ENCODE results near the gene IGSF5. TPM values are rescaled to one million over a fixed set of nuclear protein-coding genes. Genes with fewer than 3 reads are reported as not detected.
"Not testable (repeated sequence)": the region's sequence is repeated elsewhere in the genome, so short reads cannot be mapped to it uniquely, and the experiment has no call there.

IGSF5 gene
- total RNA-seq, 3 donors from 2014 or later (not counting 1 experiment from before 2014, with no cell fraction given) = not detected

DNA sequence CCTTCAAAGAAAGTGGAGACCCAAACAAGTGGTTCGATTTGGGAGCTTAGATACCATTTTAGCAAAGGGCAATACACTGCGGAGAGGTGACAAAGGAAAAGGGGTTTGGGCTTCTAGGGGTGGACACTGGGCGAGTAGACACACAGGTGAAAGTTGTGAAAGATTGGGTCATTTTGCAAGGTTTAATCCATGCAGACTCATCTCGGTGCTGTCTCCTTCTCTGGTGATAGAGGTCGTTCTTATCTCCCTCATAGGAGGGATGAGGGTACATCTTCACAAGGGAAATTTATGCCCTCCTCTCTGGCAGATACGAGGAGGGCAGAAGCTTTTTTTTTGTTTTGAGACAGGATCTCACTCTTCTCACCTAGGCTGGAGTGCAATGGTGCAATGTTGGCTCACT is 6.4 kb upstream of the IGSF5 start:
- H3K27ac ChIP-seq (ENCODE audit: low read length) = no peak overlapping the region
- H3K27me3 ChIP-seq (ENCODE audit: control insufficient read depth, insufficient read depth, low read length) = no peaks in the 10 kb centered on the region
- Mint-ChIP-seq H3K4me1 (no peaks in the 10 kb centered on the region), H3K9me3 (no peaks in the 10 kb centered on the region), H3K4me3 (no peak overlapping the region), H3K27me3 (ENCODE audit: low read depth in 2 of 2) (peaks cover 0 to 2% of the 10 kb centered on the region in 2 donors), H3K36me3 (no peaks in the 10 kb centered on the region), H3K27ac (no peak overlapping the region)
- no peak overlapping the region for H3K4me3 ChIP-seq (ENCODE audit: low read length)
- no peaks in the 10 kb centered on the region for H3K36me3 ChIP-seq (ENCODE audit: control insufficient read depth, insufficient read depth, low read length)
- no peak for DNase-seq
- H3K4me1 ChIP-seq (ENCODE audit: control insufficient read depth, insufficient read depth, low read length) = no peaks in the 10 kb centered on the region
- no peaks in the 10 kb centered on the region for H3K9me3 ChIP-seq (ENCODE audit: control insufficient read depth, insufficient read depth, low read length)
- no peak for ATAC-seq
- 81% methylated on average over 5 of the region's 6 CpGs for WGBS (ENCODE audit: insufficient coverage)
- intact Hi-C loops (cut with micrococcal nuclease) = no loop called here
- TF ChIP-seq, protein P1, sequence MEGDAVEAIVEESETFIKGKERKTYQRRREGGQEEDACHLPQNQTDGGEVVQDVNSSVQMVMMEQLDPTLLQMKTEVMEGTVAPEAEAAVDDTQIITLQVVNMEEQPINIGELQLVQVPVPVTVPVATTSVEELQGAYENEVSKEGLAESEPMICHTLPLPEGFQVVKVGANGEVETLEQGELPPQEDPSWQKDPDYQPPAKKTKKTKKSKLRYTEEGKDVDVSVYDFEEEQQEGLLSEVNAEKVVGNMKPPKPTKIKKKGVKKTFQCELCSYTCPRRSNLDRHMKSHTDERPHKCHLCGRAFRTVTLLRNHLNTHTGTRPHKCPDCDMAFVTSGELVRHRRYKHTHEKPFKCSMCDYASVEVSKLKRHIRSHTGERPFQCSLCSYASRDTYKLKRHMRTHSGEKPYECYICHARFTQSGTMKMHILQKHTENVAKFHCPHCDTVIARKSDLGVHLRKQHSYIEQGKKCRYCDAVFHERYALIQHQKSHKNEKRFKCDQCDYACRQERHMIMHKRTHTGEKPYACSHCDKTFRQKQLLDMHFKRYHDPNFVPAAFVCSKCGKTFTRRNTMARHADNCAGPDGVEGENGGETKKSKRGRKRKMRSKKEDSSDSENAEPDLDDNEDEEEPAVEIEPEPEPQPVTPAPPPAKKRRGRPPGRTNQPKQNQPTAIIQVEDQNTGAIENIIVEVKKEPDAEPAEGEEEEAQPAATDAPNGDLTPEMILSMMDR (IDR thresholded peaks at IDR 0.05) = no peak

DNA sequence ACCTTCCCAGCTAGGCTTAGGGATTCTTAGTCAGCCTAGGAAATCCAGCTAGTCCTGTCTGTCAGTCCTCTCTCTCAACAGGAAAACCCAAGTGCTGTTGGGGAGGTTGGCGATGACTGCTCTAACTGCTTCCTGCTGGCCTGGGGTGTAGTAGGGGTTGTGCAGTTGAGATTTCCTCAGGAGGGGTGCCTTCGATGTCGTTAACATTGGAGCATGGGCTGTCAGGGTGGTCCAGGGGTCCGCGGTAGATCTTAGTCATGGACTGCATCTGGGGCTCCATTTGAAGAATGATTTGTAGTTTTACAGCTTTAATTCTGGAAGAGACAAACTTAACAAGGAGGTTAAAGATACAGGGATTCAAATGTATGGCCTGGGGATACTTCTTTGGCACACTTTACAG is 5.5 kb upstream of the IGSF5 start:
- ATAC-seq; H3K4me1 ChIP-seq (ENCODE audit: control insufficient read depth, insufficient read depth, low read length); H3K36me3 Mint-ChIP-seq; H3K4me1 Mint-ChIP-seq; H3K4me3 ChIP-seq (ENCODE audit: low read length); intact Hi-C loops (cut with micrococcal nuclease); H3K27me3 Mint-ChIP-seq (ENCODE audit: low read depth in 2 of 2); DNase-seq; H3K9me3 ChIP-seq (ENCODE audit: control insufficient read depth, insufficient read depth, low read length); H3K27ac Mint-ChIP-seq; H3K36me3 ChIP-seq (ENCODE audit: control insufficient read depth, insufficient read depth, low read length); H3K27ac ChIP-seq (ENCODE audit: low read length); H3K27me3 ChIP-seq (ENCODE audit: control insufficient read depth, insufficient read depth, low read length); H3K9me3 Mint-ChIP-seq; H3K4me3 Mint-ChIP-seq: not testable (repeated sequence)
- 97% methylated on average over 5 of the region's 5 CpGs for WGBS (ENCODE audit: insufficient coverage)

DNA sequence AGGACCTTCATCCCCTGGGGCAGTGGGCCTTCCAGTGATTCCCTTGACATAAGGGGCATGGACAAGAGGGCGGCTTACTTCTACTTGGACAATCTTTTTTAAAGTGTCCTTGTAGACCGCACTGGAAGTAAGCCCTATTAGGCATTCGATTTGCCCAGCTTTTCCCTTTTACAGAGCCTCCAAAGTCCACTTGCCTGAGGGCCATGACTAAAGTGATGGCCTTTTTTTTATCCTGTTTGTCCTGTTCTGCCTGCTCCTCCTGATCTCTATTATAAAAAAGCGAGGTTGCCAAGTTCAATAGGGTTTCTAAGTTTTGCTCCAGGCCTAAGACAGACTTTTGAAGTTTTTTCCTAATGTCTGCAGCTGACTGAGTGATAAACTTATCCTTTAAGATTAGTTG is 2.4 kb upstream of the IGSF5 start:
- H3K4me1 Mint-ChIP-seq; H3K9me3 Mint-ChIP-seq; H3K27ac ChIP-seq (ENCODE audit: low read length); H3K4me3 ChIP-seq (ENCODE audit: low read length); H3K36me3 Mint-ChIP-seq; intact Hi-C loops (cut with micrococcal nuclease); H3K4me1 ChIP-seq (ENCODE audit: control insufficient read depth, insufficient read depth, low read length); H3K27me3 Mint-ChIP-seq (ENCODE audit: low read depth in 2 of 2); ATAC-seq; DNase-seq; H3K9me3 ChIP-seq (ENCODE audit: control insufficient read depth, insufficient read depth, low read length); H3K36me3 ChIP-seq (ENCODE audit: control insufficient read depth, insufficient read depth, low read length); H3K27me3 ChIP-seq (ENCODE audit: control insufficient read depth, insufficient read depth, low read length); H3K27ac Mint-ChIP-seq; H3K4me3 Mint-ChIP-seq: not testable (repeated sequence)
- 78% methylated on average over 4 of the region's 4 CpGs for WGBS (ENCODE audit: insufficient coverage)

DNA sequence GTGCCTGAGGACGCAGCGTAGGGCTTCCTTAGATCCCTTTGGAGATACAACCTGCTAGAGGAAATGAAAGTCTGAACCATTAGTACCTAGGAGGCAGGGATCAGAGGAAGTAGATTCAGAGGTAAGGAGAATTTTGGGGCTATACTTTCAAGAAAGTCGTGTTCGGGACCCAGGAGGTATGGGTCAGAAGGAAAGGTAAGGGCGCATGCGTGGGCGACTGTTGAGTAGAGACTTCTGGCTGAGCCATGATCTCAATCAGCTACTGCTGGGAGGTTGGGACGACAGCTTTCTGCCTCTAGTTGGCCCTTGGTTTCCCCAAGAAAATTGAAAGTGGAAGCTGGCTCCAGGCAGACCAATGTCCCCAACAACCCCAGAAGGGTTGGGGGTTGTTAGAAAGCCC is 349 bp downstream of the IGSF5 start:
- H3K27ac ChIP-seq (ENCODE audit: low read length); H3K9me3 ChIP-seq (ENCODE audit: control insufficient read depth, insufficient read depth, low read length); H3K4me3 Mint-ChIP-seq; H3K27me3 Mint-ChIP-seq (ENCODE audit: low read depth in 2 of 2); intact Hi-C loops (cut with micrococcal nuclease); H3K27me3 ChIP-seq (ENCODE audit: control insufficient read depth, insufficient read depth, low read length); DNase-seq; H3K4me1 ChIP-seq (ENCODE audit: control insufficient read depth, insufficient read depth, low read length); H3K4me1 Mint-ChIP-seq; H3K4me3 ChIP-seq (ENCODE audit: low read length); H3K27ac Mint-ChIP-seq; ATAC-seq; H3K9me3 Mint-ChIP-seq; H3K36me3 ChIP-seq (ENCODE audit: control insufficient read depth, insufficient read depth, low read length); H3K36me3 Mint-ChIP-seq: not testable (repeated sequence)
- 91% methylated on average over 8 of the region's 8 CpGs for WGBS (ENCODE audit: insufficient coverage)

DNA sequence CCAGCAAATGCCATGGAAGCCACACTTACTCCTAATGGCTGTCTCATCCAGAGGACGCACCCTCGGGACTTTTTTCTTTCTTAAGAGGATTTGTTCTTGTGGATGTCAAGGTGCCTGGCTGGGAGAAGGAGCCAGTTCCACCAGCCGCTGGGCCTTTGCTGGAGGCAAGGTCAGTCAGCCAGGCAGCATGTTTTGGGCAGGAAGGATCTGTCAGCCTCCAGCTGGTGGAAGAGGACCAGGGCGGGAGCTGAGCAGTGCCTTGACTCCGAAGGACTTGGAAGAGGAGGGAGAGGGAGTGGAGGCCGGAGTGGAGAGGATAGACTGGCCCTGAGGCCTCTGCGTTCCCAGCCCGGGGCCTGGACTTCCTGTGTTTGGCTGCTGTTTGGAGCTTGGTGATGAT is 5.7 kb downstream of the IGSF5 start:
- no peak for DNase-seq

More for the DNA sequence above, 5.7 kb downstream of the IGSF5 start:
- Histone ChIP-seq H3K9me3 (ENCODE audit: control insufficient read depth, insufficient read depth, low read length) (no peaks in the 10 kb centered on the region), H3K4me3 (ENCODE audit: low read length) (no peak overlapping the region), H3K27me3 (ENCODE audit: control insufficient read depth, insufficient read depth, low read length) (no peaks in the 10 kb centered on the region), H3K4me1 (ENCODE audit: control insufficient read depth, insufficient read depth, low read length) (no peaks in the 10 kb centered on the region), H3K27ac (ENCODE audit: low read length) (no peak overlapping the region), H3K36me3 (ENCODE audit: control insufficient read depth, insufficient read depth, low read length) (no peaks in the 10 kb centered on the region)
- intact Hi-C loops (cut with micrococcal nuclease) = no loop called here
- no peaks in the 10 kb centered on the region for H3K27me3 Mint-ChIP-seq (ENCODE audit: low read depth in 2 of 2)
- TF ChIP-seq, protein P1 (IDR thresholded peaks at IDR 0.05) = no peak
- no peaks in the 10 kb centered on the region for H3K36me3 Mint-ChIP-seq
- no peaks in the 10 kb centered on the region for H3K9me3 Mint-ChIP-seq
- no peak for ATAC-seq
- 54% methylated on average over 8 of the region's 8 CpGs for WGBS (ENCODE audit: insufficient coverage)
- no peak overlapping the region for H3K4me3 Mint-ChIP-seq
- H3K27ac Mint-ChIP-seq = no peak overlapping the region
- no peaks in the 10 kb centered on the region for H3K4me1 Mint-ChIP-seq

Measured in natural killer cell (primary cell).